Activated CD4-positive, alpha-beta T cell treated with anti-CD3 and anti-CD28 coated beads for 36 hours (primary cell): ENCODE measurements around the gene IL5. TPM values are rescaled to one million over a fixed set of nuclear protein-coding genes. Genes with fewer than 3 reads are reported as not detected.

Experiments used
- ATAC-seq: fragments of 200-7000 bp; cut with Tn5 transposase; one replicate; pipeline ENCODE4 v1.10.0; 2021; ENCODE audit warnings: mild to moderate bottlenecking, moderate library complexity
- CTCF ChIA-PET: fragments of 350-600 bp; sonication (Branson Sonifier 250); formaldehyde crosslinking; loops from one replicate; lab custom pipeline; 2021; ENCODE audit warnings: antibody characterized with exemption; lab: Charles Lee
- POLR2A ChIA-PET: fragments of 350-600 bp; sonication (Branson Sonifier 250); formaldehyde crosslinking; loops from one replicate; lab custom pipeline; 2021; ENCODE audit warnings: antibody characterized with exemption, inconsistent platforms; lab: Charles Lee
- DNase-seq: peaks from one replicate; pipeline ENCODE4 v3.0.0-alpha.2; 2020
- H3K27ac Mint-ChIP-seq: one replicate; pipeline ENCODE4 v1.8.0; 2021; ENCODE audit warnings: mixed read lengths
- H3K27me3 Mint-ChIP-seq: one replicate; pipeline ENCODE4 v1.8.0; 2021; ENCODE audit warnings: mixed read lengths
- H3K36me3 Mint-ChIP-seq: one replicate; pipeline ENCODE4 v1.8.0; 2021; ENCODE audit warnings: low read depth, mixed read lengths
- H3K4me1 Mint-ChIP-seq: one replicate; pipeline ENCODE4 v1.8.0; 2021; ENCODE audit warnings: mixed read lengths
- H3K4me3 Mint-ChIP-seq: one replicate; pipeline ENCODE4 v1.8.0; 2021; ENCODE audit warnings: mild to moderate bottlenecking, moderate library complexity, mixed read lengths
- H3K9me3 Mint-ChIP-seq: one replicate; pipeline ENCODE4 v1.8.0; 2021; ENCODE audit warnings: low read depth, mixed read lengths
- intact Hi-C, 2 experiments: fragments of 100-400 bp; cut with DNase I in 1 of 2; cut with micrococcal nuclease in 1 of 2; formaldehyde crosslinking; loops; one replicate each; pipeline versions ENCODE4 v1.14.2 to v1.15.1; 2022 to 2024; cut with DNase I, micrococcal nuclease
- total RNA-seq, 2 experiments: library from RNA; stranded (reverse); gene quantifications; one replicate each; pipeline ENCODE4 v1.2.3, GENCODE V29; 2021

IL5 gene
- total RNA-seq, 2 experiments from 2014 or later = 0.69 to 1.6 TPM

GRCh38 chr5:132506094-132506692 lies 37.1 kb downstream of the IL5 start:
- Mint-ChIP-seq H3K36me3 (no peaks in the 10 kb centered on the region), H3K27me3 (peaks cover 23% of the 10 kb centered on the region), H3K4me3 (no peak overlapping the region), H3K27ac (no peak overlapping the region), H3K4me1 (no peaks in the 10 kb centered on the region), H3K9me3 (no peaks in the 10 kb centered on the region)
- peak; percentile 43 for DNase-seq
- ChIA-PET CTCF (interaction anchor here (0.5 to 10.3 kb wide), 12 partner anchors 9 to 314 kb away, joined by 3 to 308 read pairs (median 4); partner anchors contain the start of gene RAD50), POLR2A (no interaction called here)
- peak; percentile 62 for ATAC-seq
- intact Hi-C loops = loop anchor here in 1 of 2 experiments (1.0 kb wide), 1 partner anchor 314 kb away; no protein-coding TSS in a partner anchor

- ChIA-PET CTCF (interaction anchor here (0.5 to 10.3 kb wide), 11 partner anchors 9 to 314 kb away, joined by 3 to 308 read pairs (median 4); partner anchors contain the start of gene RAD50), POLR2A (no interaction called here)
- Mint-ChIP-seq H3K4me3 (no peak overlapping the region), H3K9me3 (no peaks in the 10 kb centered on the region), H3K36me3 (no peaks in the 10 kb centered on the region), H3K27me3 (peaks cover 23% of the 10 kb centered on the region), H3K27ac (no peak overlapping the region), H3K4me1 (peaks cover 3% of the 10 kb centered on the region)
- no peak for ATAC-seq
- no peak for DNase-seq
- intact Hi-C loops = loop anchor here in 1 of 2 experiments (1.0 kb wide), 1 partner anchor 315 kb away; no protein-coding TSS in a partner anchor
Observed at GRCh38 chr5:132505641-132506040, 37.7 kb downstream of the IL5 start.

- ChIA-PET CTCF (interaction anchor here (1.6 to 10.3 kb wide), 2 partner anchors 9 to 118 kb away, joined by 5 to 308 read pairs; no protein-coding TSS in a partner anchor), POLR2A (interaction anchor here (0.7 to 1.2 kb wide), 2 partner anchors 16 to 313 kb away, joined by 3 to 5 read pairs; no protein-coding TSS in a partner anchor)
- peaks cover 21% of the 10 kb centered on the region for H3K27me3 Mint-ChIP-seq
- DNase-seq = no peak
- H3K4me1 Mint-ChIP-seq = peaks cover 7% of the 10 kb centered on the region
- H3K9me3 Mint-ChIP-seq = no peaks in the 10 kb centered on the region
- no peak overlapping the region for H3K4me3 Mint-ChIP-seq
- H3K27ac Mint-ChIP-seq = no peak overlapping the region
- intact Hi-C loops = loop anchor here in 1 of 2 experiments (5.0 kb wide), 1 partner anchor 318 kb away; no protein-coding TSS in a partner anchor
- no peaks in the 10 kb centered on the region for H3K36me3 Mint-ChIP-seq
- no peak for ATAC-seq
Observed at GRCh38 chr5:132504746-132505145, 38.6 kb downstream of the IL5 start.

GRCh38 chr5:132503244-132503643 lies 40.1 kb downstream of the IL5 start:
- H3K4me1 Mint-ChIP-seq = peaks cover 14% of the 10 kb centered on the region
- ATAC-seq (no peak), DNase-seq (no peak)
- no peak overlapping the region for H3K27ac Mint-ChIP-seq
- intact Hi-C loops = loop anchor here in 1 of 2 experiments (5.0 kb wide), 1 partner anchor 319 kb away; no protein-coding TSS in a partner anchor
- CTCF ChIA-PET = interaction anchor here (0.6 to 10.3 kb wide), 7 partner anchors 88 to 667 kb away, joined by 3 to 308 read pairs (median 3); no protein-coding TSS in a partner anchor
- no peaks in the 10 kb centered on the region for H3K36me3 Mint-ChIP-seq
- peaks cover 11% of the 10 kb centered on the region for H3K27me3 Mint-ChIP-seq
- H3K4me3 Mint-ChIP-seq = no peak overlapping the region
- no peaks in the 10 kb centered on the region for H3K9me3 Mint-ChIP-seq
- POLR2A ChIA-PET = interaction anchor here (0.7 to 1.2 kb wide), 2 partner anchors 15 to 132 kb away, joined by 3 read pairs; no protein-coding TSS in a partner anchor

- intact Hi-C loops = loop anchor here (1.0 to 5.0 kb wide), 6 partner anchors 83 to 437 kb away; no protein-coding TSS in a partner anchor
- no peaks in the 10 kb centered on the region for H3K9me3 Mint-ChIP-seq
- peaks cover 20% of the 10 kb centered on the region for H3K4me1 Mint-ChIP-seq
- ATAC-seq = no peak
- H3K36me3 Mint-ChIP-seq = no peaks in the 10 kb centered on the region
- H3K27me3 Mint-ChIP-seq = peaks cover 4% of the 10 kb centered on the region
- DNase-seq = no peak
- CTCF ChIA-PET = interaction anchor here (0.6 to 10.3 kb wide), 15 partner anchors 7 to 693 kb away, joined by 3 to 308 read pairs (median 6); no protein-coding TSS in a partner anchor
- H3K27ac Mint-ChIP-seq = no peak overlapping the region
- no peak overlapping the region for H3K4me3 Mint-ChIP-seq
- POLR2A ChIA-PET = interaction anchor here (0.7 to 8.1 kb wide), 4 partner anchors 14 to 131 kb away, joined by 3 to 116 read pairs (median 37); partner anchors contain the start of gene IRF1
Observed at GRCh38 chr5:132501961-132502931, 41.1 kb downstream of the IL5 start.

GRCh38 chr5:132501629-132501956 lies 41.7 kb downstream of the IL5 start:
- Mint-ChIP-seq H3K4me1 (peaks cover 22% of the 10 kb centered on the region), H3K9me3 (no peaks in the 10 kb centered on the region), H3K27ac (no peak overlapping the region), H3K4me3 (no peak overlapping the region), H3K27me3 (peaks cover 2% of the 10 kb centered on the region), H3K36me3 (no peaks in the 10 kb centered on the region)
- intact Hi-C loops = loop anchor here (1.0 to 5.0 kb wide), 6 partner anchors 82 to 437 kb away; no protein-coding TSS in a partner anchor
- DNase-seq (no peak), ATAC-seq (no peak)
- ChIA-PET POLR2A (interaction anchor here (1.0 to 8.1 kb wide), 4 partner anchors 13 to 115 kb away, joined by 4 to 116 read pairs (median 37); partner anchors contain the start of gene IRF1), CTCF (interaction anchor here (0.6 to 10.3 kb wide), 20 partner anchors 8 to 325 kb away, joined by 3 to 308 read pairs (median 8); no protein-coding TSS in a partner anchor)

GRCh38 chr5:132500931-132501628 lies 42.2 kb downstream of the IL5 start:
- POLR2A ChIA-PET = interaction anchor here (0.7 to 8.1 kb wide), 6 partner anchors 8 to 115 kb away, joined by 3 to 116 read pairs (median 6); partner anchors contain the start of gene IRF1
- no peaks in the 10 kb centered on the region for H3K27me3 Mint-ChIP-seq
- peaks cover 22% of the 10 kb centered on the region for H3K4me1 Mint-ChIP-seq
- DNase-seq (peak; percentile 85), ATAC-seq (peak; percentile 34)
- H3K9me3 Mint-ChIP-seq = no peaks in the 10 kb centered on the region
- intact Hi-C loops = loop anchor here (1.0 to 5.0 kb wide), 6 partner anchors 82 to 436 kb away; no protein-coding TSS in a partner anchor
- no peak overlapping the region for H3K4me3 Mint-ChIP-seq
- H3K36me3 Mint-ChIP-seq = no peaks in the 10 kb centered on the region
- CTCF ChIA-PET = interaction anchor here (0.6 to 10.3 kb wide), 44 partner anchors 8 to 923 kb away, joined by 3 to 308 read pairs (median 4); partner anchors contain the start of genes IRF1 and SLC22A5
- no peak overlapping the region for H3K27ac Mint-ChIP-seq

- no peaks in the 10 kb centered on the region for H3K9me3 Mint-ChIP-seq
- CTCF ChIA-PET = interaction anchor here (0.6 to 10.3 kb wide), 44 partner anchors 9 to 924 kb away, joined by 3 to 308 read pairs (median 4); partner anchors contain the start of genes IRF1 and SLC22A5
- intact Hi-C loops = loop anchor here (2.0 to 5.0 kb wide), 2 partner anchors 322 to 436 kb away; no protein-coding TSS in a partner anchor
- POLR2A ChIA-PET = interaction anchor here (0.7 to 8.1 kb wide), 7 partner anchors 8 to 114 kb away, joined by 3 to 116 read pairs (median 6); partner anchors contain the start of gene IRF1
- no peaks in the 10 kb centered on the region for H3K36me3 Mint-ChIP-seq
- H3K27me3 Mint-ChIP-seq = no peaks in the 10 kb centered on the region
- no peak for ATAC-seq
- peaks cover 25% of the 10 kb centered on the region for H3K4me1 Mint-ChIP-seq
- no peak overlapping the region for H3K4me3 Mint-ChIP-seq
- no peak for DNase-seq
- H3K27ac Mint-ChIP-seq = no peak overlapping the region
Observed at GRCh38 chr5:132500244-132500930, 42.9 kb downstream of the IL5 start.

GRCh38 chr5:132499440-132500243 lies 43.7 kb downstream of the IL5 start:
- ChIA-PET POLR2A (interaction anchor here (1.2 to 8.1 kb wide), 4 partner anchors 11 to 113 kb away, joined by 3 to 116 read pairs (median 36); partner anchors contain the start of gene IRF1), CTCF (interaction anchor here (0.6 to 10.3 kb wide), 19 partner anchors 9 to 232 kb away, joined by 3 to 308 read pairs (median 8); partner anchors contain the start of gene IRF1)
- peaks cover 31% of the 10 kb centered on the region for H3K4me1 Mint-ChIP-seq
- H3K9me3 Mint-ChIP-seq = no peaks in the 10 kb centered on the region
- intact Hi-C loops = loop anchor here (2.0 to 5.0 kb wide), 4 partner anchors 42 to 435 kb away; partner anchors contain the start of gene SLC22A4 (in 1 of the 2)
- ATAC-seq (no peak), DNase-seq (peak; percentile 29)
- H3K27ac Mint-ChIP-seq = peak overlapping the region; percentile 17
- H3K4me3 Mint-ChIP-seq = no peak overlapping the region
- no peaks in the 10 kb centered on the region for H3K36me3 Mint-ChIP-seq
- no peaks in the 10 kb centered on the region for H3K27me3 Mint-ChIP-seq
